ENCODE measurements around the gene GTF2A2.

GRCh38 chr15:59702351-59702750 is 45.0 kb upstream of the GTF2A2 start:
- TF ChIP-seq, protein P1, sequence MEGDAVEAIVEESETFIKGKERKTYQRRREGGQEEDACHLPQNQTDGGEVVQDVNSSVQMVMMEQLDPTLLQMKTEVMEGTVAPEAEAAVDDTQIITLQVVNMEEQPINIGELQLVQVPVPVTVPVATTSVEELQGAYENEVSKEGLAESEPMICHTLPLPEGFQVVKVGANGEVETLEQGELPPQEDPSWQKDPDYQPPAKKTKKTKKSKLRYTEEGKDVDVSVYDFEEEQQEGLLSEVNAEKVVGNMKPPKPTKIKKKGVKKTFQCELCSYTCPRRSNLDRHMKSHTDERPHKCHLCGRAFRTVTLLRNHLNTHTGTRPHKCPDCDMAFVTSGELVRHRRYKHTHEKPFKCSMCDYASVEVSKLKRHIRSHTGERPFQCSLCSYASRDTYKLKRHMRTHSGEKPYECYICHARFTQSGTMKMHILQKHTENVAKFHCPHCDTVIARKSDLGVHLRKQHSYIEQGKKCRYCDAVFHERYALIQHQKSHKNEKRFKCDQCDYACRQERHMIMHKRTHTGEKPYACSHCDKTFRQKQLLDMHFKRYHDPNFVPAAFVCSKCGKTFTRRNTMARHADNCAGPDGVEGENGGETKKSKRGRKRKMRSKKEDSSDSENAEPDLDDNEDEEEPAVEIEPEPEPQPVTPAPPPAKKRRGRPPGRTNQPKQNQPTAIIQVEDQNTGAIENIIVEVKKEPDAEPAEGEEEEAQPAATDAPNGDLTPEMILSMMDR (IDR thresholded peaks at IDR 0.05) = no peak
- TF ChIP-seq POLR2A (IDR thresholded peaks at IDR 0.05) = no peak
